ENCODE measurements around the gene PPP2R3A. TPM values are rescaled to one million over a fixed set of nuclear protein-coding genes. Genes with fewer than 3 reads are reported as not detected.
"Not testable (repeated sequence)": the region's sequence is repeated elsewhere in the genome, so short reads cannot be mapped to it uniquely, and the experiment has no call there.

PPP2R3A gene
- total RNA-seq, 1 donor from 2014 or later: 19.2 TPM

DNA sequence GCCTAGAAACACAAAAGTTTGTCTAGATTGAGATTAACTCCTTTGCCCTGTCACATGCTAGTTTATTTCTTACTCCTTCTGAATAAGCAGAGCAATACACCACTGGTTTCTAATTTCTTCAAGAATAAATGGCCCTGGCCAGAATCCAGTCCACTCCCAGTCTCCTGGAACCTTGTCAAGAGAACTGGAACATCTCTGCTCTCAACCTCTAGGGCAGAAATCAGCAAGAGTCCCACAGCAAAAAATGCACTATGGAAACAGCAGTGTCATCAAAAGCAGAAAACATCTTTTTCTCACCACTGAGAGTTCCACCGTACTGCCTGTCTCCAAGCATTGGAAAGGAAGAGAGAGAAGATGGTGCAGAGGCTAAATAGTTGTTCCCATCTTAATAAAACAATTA lies 35.9 kb upstream of the PPP2R3A start:
- Mint-ChIP-seq H3K27ac (ENCODE audit: unreplicated experiment) (peak overlapping the region; percentile 90), H3K27me3 (ENCODE audit: unreplicated experiment) (no peaks in the 10 kb centered on the region), H3K4me3 (ENCODE audit: unreplicated experiment) (peak overlapping the region; percentile 5), H3K4me1 (ENCODE audit: unreplicated experiment) (peaks cover 44% of the 10 kb centered on the region), H3K36me3 (ENCODE audit: unreplicated experiment) (no peaks in the 10 kb centered on the region), H3K9me3 (ENCODE audit: unreplicated experiment) (peaks cover 7% of the 10 kb centered on the region)
- TF ChIP-seq, protein P1, sequence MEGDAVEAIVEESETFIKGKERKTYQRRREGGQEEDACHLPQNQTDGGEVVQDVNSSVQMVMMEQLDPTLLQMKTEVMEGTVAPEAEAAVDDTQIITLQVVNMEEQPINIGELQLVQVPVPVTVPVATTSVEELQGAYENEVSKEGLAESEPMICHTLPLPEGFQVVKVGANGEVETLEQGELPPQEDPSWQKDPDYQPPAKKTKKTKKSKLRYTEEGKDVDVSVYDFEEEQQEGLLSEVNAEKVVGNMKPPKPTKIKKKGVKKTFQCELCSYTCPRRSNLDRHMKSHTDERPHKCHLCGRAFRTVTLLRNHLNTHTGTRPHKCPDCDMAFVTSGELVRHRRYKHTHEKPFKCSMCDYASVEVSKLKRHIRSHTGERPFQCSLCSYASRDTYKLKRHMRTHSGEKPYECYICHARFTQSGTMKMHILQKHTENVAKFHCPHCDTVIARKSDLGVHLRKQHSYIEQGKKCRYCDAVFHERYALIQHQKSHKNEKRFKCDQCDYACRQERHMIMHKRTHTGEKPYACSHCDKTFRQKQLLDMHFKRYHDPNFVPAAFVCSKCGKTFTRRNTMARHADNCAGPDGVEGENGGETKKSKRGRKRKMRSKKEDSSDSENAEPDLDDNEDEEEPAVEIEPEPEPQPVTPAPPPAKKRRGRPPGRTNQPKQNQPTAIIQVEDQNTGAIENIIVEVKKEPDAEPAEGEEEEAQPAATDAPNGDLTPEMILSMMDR (IDR thresholded peaks at IDR 0.05): peak; percentile 13
- no peak for DNase-seq (ENCODE audit: extremely low spot score, unreplicated experiment)

DNA sequence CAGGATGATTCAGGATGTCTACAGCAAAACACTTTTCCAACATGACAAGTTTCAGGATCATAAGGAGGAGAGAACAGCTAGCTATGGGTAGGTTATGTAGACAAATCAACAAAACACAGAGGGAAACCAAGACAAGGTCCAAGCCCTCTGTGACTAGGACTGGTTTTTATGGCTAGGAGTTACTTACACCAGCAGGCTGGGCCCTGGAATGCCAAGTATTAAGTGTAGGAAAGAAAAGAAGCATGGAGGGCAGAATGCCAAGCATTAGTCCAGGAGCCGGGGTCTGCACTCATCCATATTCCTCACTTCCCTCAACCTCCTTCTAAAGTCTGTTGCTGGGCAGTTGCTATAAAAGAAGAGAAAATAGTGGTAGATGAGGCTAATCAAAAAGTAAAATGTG lies 35.3 kb upstream of the PPP2R3A start:
- Mint-ChIP-seq H3K9me3 (ENCODE audit: unreplicated experiment) (peaks cover 7% of the 10 kb centered on the region), H3K36me3 (ENCODE audit: unreplicated experiment) (no peaks in the 10 kb centered on the region), H3K4me1 (ENCODE audit: unreplicated experiment) (peaks cover 44% of the 10 kb centered on the region), H3K4me3 (ENCODE audit: unreplicated experiment) (no peak overlapping the region), H3K27me3 (ENCODE audit: unreplicated experiment) (no peaks in the 10 kb centered on the region), H3K27ac (ENCODE audit: unreplicated experiment) (peak overlapping the region; percentile 90)
- TF ChIP-seq, protein P1 (IDR thresholded peaks at IDR 0.05): no peak
- DNase-seq (ENCODE audit: extremely low spot score, unreplicated experiment): no peak

DNA sequence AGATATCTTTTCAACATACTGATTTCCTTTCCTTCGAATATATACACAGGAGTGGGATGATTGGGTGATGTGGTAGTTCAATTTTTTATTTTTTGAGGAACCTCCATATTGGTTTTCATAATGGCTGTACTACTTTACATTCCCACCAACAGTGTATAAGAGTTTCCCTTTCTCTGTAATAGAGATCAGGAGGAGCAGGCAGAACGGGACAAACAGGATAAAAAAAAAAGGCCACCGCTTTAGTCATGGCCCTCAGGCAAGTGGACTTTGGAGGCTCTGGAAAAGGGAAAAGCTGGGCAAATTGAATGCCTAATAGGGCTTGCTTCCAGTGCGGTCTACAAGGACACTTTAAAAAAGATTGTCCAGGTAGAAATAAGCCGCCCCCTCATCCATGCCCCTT lies 30.4 kb upstream of the PPP2R3A start:
- not testable (repeated sequence) for H3K27me3 Mint-ChIP-seq (ENCODE audit: unreplicated experiment); H3K4me3 Mint-ChIP-seq (ENCODE audit: unreplicated experiment); H3K27ac Mint-ChIP-seq (ENCODE audit: unreplicated experiment); H3K36me3 Mint-ChIP-seq (ENCODE audit: unreplicated experiment); H3K4me1 Mint-ChIP-seq (ENCODE audit: unreplicated experiment); H3K9me3 Mint-ChIP-seq (ENCODE audit: unreplicated experiment); DNase-seq (ENCODE audit: extremely low spot score, unreplicated experiment)

DNA sequence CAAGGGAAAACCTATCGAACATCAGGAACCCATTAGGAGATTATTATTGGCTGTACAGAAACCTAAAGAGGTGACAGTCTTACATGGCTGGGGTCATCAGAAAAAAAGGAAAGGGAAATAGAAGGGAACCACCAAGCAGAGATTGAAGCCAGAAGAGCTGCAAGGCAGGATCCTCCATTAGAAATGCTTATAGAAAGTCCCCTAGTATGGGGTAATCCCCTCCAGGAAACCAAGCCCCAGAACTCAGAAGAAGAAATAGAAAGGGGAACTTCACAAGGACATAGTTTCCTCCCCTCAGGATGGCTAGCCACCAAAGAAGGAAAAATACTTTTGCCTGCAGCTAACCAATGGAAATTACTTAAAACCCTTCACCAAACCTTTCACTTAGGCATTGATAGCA lies 27.8 kb upstream of the PPP2R3A start:
- H3K27ac Mint-ChIP-seq (ENCODE audit: unreplicated experiment); DNase-seq (ENCODE audit: extremely low spot score, unreplicated experiment); H3K4me3 Mint-ChIP-seq (ENCODE audit: unreplicated experiment); H3K4me1 Mint-ChIP-seq (ENCODE audit: unreplicated experiment); H3K36me3 Mint-ChIP-seq (ENCODE audit: unreplicated experiment): not testable (repeated sequence)
- H3K9me3 Mint-ChIP-seq (ENCODE audit: unreplicated experiment): peaks cover 15% of the 10 kb centered on the region
- peaks cover 22% of the 10 kb centered on the region for H3K27me3 Mint-ChIP-seq (ENCODE audit: unreplicated experiment)

DNA sequence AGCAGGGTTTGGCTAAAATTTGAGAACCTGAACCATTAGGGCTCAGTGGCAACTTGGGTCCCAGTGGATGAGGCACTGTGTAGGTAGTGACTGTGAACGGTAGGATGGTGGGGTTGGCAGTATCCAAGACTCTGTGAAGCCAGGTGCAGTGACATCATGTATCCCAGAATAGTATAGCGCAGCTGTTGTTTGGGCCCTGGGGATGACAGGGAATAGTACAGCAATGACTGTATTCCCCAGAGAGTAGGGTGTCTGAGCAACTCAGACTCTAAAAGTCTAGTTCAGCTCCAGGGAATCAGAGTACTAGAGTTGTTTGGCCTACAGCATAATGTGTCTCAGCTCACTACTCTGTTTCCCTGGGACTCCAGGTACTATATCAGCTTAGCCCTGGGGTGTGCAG lies 20.7 kb upstream of the PPP2R3A start:
- Mint-ChIP-seq H3K4me3 (ENCODE audit: unreplicated experiment) (no peak overlapping the region), H3K9me3 (ENCODE audit: unreplicated experiment) (peaks cover 15% of the 10 kb centered on the region), H3K27me3 (ENCODE audit: unreplicated experiment) (peaks cover 48% of the 10 kb centered on the region), H3K27ac (ENCODE audit: unreplicated experiment) (no peak overlapping the region), H3K4me1 (ENCODE audit: unreplicated experiment) (no peaks in the 10 kb centered on the region), H3K36me3 (ENCODE audit: unreplicated experiment) (no peaks in the 10 kb centered on the region)
- TF ChIP-seq, protein P1 (IDR thresholded peaks at IDR 0.05): no peak
- DNase-seq (ENCODE audit: extremely low spot score, unreplicated experiment): no peak

DNA sequence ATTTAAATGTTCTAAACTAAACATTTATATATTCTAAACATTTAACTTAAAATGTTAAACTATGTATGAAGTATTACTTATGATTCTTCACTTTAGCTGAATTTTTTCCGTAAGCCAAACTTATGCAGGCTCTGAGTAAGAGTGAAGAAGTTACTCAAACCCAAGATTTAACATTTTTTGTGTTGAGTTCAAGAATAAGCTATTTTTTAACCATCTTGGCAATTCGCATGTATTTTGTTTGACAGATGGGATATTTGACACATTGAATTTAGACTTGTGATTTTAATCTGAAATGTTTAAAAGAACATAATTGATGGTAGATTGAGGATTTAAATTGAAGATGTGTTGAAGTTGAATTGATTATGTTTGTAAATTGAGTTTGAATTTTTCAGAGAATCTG lies 14.6 kb upstream of the PPP2R3A start:
- peaks cover 2% of the 10 kb centered on the region for H3K36me3 Mint-ChIP-seq (ENCODE audit: unreplicated experiment)
- DNase-seq (ENCODE audit: extremely low spot score, unreplicated experiment): no peak
- H3K27me3 Mint-ChIP-seq (ENCODE audit: unreplicated experiment): peaks cover 41% of the 10 kb centered on the region
- TF ChIP-seq, protein P1 (IDR thresholded peaks at IDR 0.05): no peak
- H3K9me3 Mint-ChIP-seq (ENCODE audit: unreplicated experiment): peaks cover 16% of the 10 kb centered on the region
- H3K4me3 Mint-ChIP-seq (ENCODE audit: unreplicated experiment): no peak overlapping the region
- H3K4me1 Mint-ChIP-seq (ENCODE audit: unreplicated experiment): no peaks in the 10 kb centered on the region
- no peak overlapping the region for H3K27ac Mint-ChIP-seq (ENCODE audit: unreplicated experiment)

All from osteocyte (in vitro differentiated cells).